Smooth muscle cell of trachea (primary cell): ENCODE data around the gene KLF9. TPM values are rescaled to one million over a fixed set of nuclear protein-coding genes. Genes with fewer than 3 reads are reported as not detected.

ENCODE experiments used
- total RNA-seq: library from RNA; depleted of rRNA; stranded (reverse); fragments of >200 nt; gene quantifications from 2 replicates; pipeline ENCODE4 v1.2.1, GENCODE V29; 2014

The KLF9 gene
- 30.8 and 31.3 TPM in 2 replicates for total RNA-seq

DNA sequence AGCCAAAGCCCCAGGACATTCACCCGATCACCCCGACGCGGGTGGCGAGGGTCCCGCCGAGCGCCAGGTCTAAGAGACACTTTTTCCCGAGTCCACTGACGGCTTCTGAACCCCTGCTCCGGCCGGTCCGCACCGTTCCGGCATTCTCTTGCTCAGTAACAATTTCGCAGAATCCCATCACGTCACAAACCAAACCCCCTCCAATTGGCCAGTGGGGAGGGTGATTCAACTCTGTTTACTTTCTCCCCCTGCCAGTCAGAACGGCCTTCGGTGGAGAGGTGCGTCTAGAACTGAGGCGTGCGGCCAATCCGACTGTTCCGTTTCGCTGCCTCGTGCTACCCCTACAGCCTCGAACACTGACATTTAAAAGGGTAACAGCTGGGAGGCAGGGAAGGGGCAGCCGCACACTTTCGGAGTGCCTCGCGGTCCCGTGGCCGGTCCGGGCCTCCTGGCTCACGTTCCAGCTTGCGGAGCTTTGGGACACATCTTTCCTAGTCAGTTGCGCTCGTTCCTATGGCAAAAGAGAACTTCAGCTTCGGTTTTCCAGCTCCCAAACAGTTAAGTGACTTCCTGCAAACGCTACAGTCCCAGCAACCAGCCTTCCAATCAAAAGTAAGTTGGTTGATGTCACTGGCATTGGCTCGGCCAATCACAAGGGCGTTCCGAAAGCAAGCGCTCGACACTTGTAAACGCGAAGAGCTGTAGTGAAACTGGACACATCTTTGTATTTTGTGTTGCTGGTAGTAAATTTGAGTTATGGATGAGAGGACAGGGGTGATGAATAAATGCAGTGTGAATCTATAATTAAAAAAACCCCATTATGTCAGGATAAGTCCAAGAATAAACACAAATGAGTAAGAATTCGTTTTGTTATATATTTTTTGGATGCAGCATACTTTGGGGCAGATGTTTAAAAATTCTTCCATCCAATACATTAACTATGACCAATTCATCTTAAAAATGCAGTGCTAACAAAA, at the start of gene KLF9:
Gene KLF9 (minus strand): TSS at position 859 of the 977 bp plus-strand sequence. CDS start 1,294 bp downstream, outside the sequence.

Other genes starting within 250 kb of the KLF9 start
- gene SMC5, start 155.7 kb downstream of the KLF9 start, total RNA-seq, result 15.1 and 30.7 TPM in 2 replicates